WTC11 (cell line): ENCODE results near the gene DGUOK. TPM values are rescaled to one million over a fixed set of nuclear protein-coding genes. Genes with fewer than 3 reads are reported as not detected.

Experiments used
- ATAC-seq: fragments of 200-7000 bp; cut with Tn5 transposase; 2 replicates; pipeline ENCODE4 v1.10.0; 2021; ENCODE audit warnings: mild to moderate bottlenecking, moderate library complexity
- CTCF ChIA-PET: fragments of 300-600 bp; sonication (Branson Sonifier 250); formaldehyde crosslinking; loops from one replicate; lab custom pipeline; 2021; ENCODE audit warnings: antibody characterized with exemption; lab: Charles Lee
- POLR2A ChIA-PET: fragments of 350-600 bp; sonication (Branson Sonifier 250); formaldehyde crosslinking; loops from one replicate; lab custom pipeline; 2021; ENCODE audit warnings: antibody characterized with exemption; lab: Charles Lee
- DNase-seq: peaks from one replicate; pipeline ENCODE4 v3.0.0; 2021; ENCODE audit warnings: low spot score
- H3K27ac Mint-ChIP-seq: 2 replicates; pipeline ENCODE4 v1.8.0; 2021; ENCODE audit warnings: mixed read lengths
- H3K27me3 Mint-ChIP-seq: 2 replicates; pipeline ENCODE4 v1.8.0; 2021; ENCODE audit warnings: low read depth, mild to moderate bottlenecking, moderate library complexity, mixed read lengths
- H3K36me3 Mint-ChIP-seq: 2 replicates; pipeline ENCODE4 v1.8.0; 2021; ENCODE audit warnings: mixed read lengths
- H3K4me1 Mint-ChIP-seq: 2 replicates; pipeline ENCODE4 v1.8.0; 2022; ENCODE audit warnings: mixed read lengths
- H3K4me3 Mint-ChIP-seq: 2 replicates; pipeline ENCODE4 v1.8.0; 2021; ENCODE audit warnings: mild to moderate bottlenecking, moderate library complexity, mixed read lengths
- H3K9me3 Mint-ChIP-seq: 2 replicates; pipeline ENCODE4 v1.8.0; 2021; ENCODE audit warnings: mixed read lengths
- CREM ChIP-seq: sonication (generic); formaldehyde crosslinking; IDR thresholded peaks from 2 replicates; pipeline ENCODE4 v1.8.1; 2022; ENCODE audit warnings: mild to moderate bottlenecking, missing genetic modification reagents, moderate library complexity
- E2F5 ChIP-seq: sonication (generic); formaldehyde crosslinking; IDR thresholded peaks from 2 replicates; pipeline ENCODE4 v1.8.1; 2022; ENCODE audit warnings: mild to moderate bottlenecking, moderate library complexity, missing genetic modification reagents
- EMX1 ChIP-seq: fragments of 250-450 bp; sonication (Bioruptor Pico); IDR thresholded peaks from 2 replicates; pipeline ENCODE4 v1.8.0; 2021; ENCODE audit warnings: mild to moderate bottlenecking
- IRF2 ChIP-seq: sonication (generic); formaldehyde crosslinking; IDR thresholded peaks from 2 replicates; pipeline ENCODE4 v1.8.0; 2022; ENCODE audit warnings: low read depth, missing genetic modification reagents, borderline replicate concordance
- JUN ChIP-seq: sonication (generic); formaldehyde crosslinking; IDR thresholded peaks from 2 replicates; pipeline ENCODE4 v1.8.0; 2023; ENCODE audit warnings: mild to moderate bottlenecking, missing genetic modification reagents
- PRDM15 ChIP-seq: sonication (generic); formaldehyde crosslinking; IDR thresholded peaks from 2 replicates; pipeline ENCODE4 v1.8.0; 2022; ENCODE audit warnings: missing genetic modification reagents
- PREB ChIP-seq: sonication (generic); formaldehyde crosslinking; IDR thresholded peaks from 2 replicates; pipeline ENCODE4 v1.8.1; 2022; ENCODE audit warnings: mild to moderate bottlenecking, missing genetic modification reagents, moderate library complexity, borderline replicate concordance
- SOX15 ChIP-seq: fragments of 250-450 bp; sonication (Bioruptor Pico); IDR thresholded peaks from 2 replicates; pipeline ENCODE4 v1.9.0; 2021; ENCODE audit warnings: mild to moderate bottlenecking
- USF2 ChIP-seq: sonication (generic); formaldehyde crosslinking; IDR thresholded peaks from 2 replicates; pipeline ENCODE4 v1.8.1; 2023; ENCODE audit warnings: mild to moderate bottlenecking, missing genetic modification reagents, moderate library complexity
- ZNF138 ChIP-seq: sonication (generic); formaldehyde crosslinking; conservative IDR thresholded peaks from 2 replicates; pipeline ENCODE4 v1.8.1; 2022; ENCODE audit warnings: mild to moderate bottlenecking, moderate library complexity, missing genetic modification reagents
- ZNF219 ChIP-seq: sonication (generic); formaldehyde crosslinking; IDR thresholded peaks from 2 replicates; pipeline ENCODE4 v1.8.0; 2023; ENCODE audit warnings: missing genetic modification reagents, mild to moderate bottlenecking, borderline replicate concordance
- total RNA-seq: library from RNA; stranded (reverse); gene quantifications from 3 replicates; pipeline ENCODE4 v1.2.3, GENCODE V29; 2021
- TF ChIP-seq, protein P1 (sequence below): sonication (generic); formaldehyde crosslinking; IDR thresholded peaks from 2 replicates; pipeline ENCODE4 v1.8.0; 2022; ENCODE audit warnings: mild to moderate bottlenecking, missing genetic modification reagents
- TF ChIP-seq, protein P2 (sequence below): sonication (generic); formaldehyde crosslinking; IDR thresholded peaks from 2 replicates; pipeline ENCODE4 v1.8.0; 2022; ENCODE audit warnings: mild to moderate bottlenecking, missing genetic modification reagents
- TF ChIP-seq, protein P3 (sequence below): sonication (generic); formaldehyde crosslinking; IDR thresholded peaks from 2 replicates; pipeline ENCODE4 v1.8.1; 2023; ENCODE audit warnings: mild to moderate bottlenecking, moderate library complexity, missing genetic modification reagents
- TF ChIP-seq, protein P4 (sequence below): fragments of 250-450 bp; sonication (Bioruptor Pico); conservative IDR thresholded peaks from 2 replicates; pipeline ENCODE4 v1.9.0; 2021; ENCODE audit warnings: mild to moderate bottlenecking

Gene DGUOK
- total RNA-seq, 1 experiment from 2014 or later, result 105 TPM

GRCh38 chr2:73980566-73980965, 53.9 kb downstream of the DGUOK start (continued):
- no peak for TF ChIP-seq USF2 (CRISPR knock-in tag)
- TF ChIP-seq PRDM15 (CRISPR knock-in tag), result no peak
- TF ChIP-seq ZNF138 (CRISPR knock-in tag), result no peak
- no peak for TF ChIP-seq JUN (CRISPR knock-in tag)
- no peak for TF ChIP-seq E2F5
- no peak for TF ChIP-seq SOX15
- TF ChIP-seq, protein P1, sequence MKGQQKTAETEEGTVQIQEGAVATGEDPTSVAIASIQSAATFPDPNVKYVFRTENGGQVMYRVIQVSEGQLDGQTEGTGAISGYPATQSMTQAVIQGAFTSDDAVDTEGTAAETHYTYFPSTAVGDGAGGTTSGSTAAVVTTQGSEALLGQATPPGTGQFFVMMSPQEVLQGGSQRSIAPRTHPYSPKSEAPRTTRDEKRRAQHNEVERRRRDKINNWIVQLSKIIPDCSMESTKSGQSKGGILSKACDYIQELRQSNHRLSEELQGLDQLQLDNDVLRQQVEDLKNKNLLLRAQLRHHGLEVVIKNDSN (CRISPR knock-in tag), result no peak
- TF ChIP-seq CREM (CRISPR knock-in tag), result no peak
- TF ChIP-seq, protein P2, sequence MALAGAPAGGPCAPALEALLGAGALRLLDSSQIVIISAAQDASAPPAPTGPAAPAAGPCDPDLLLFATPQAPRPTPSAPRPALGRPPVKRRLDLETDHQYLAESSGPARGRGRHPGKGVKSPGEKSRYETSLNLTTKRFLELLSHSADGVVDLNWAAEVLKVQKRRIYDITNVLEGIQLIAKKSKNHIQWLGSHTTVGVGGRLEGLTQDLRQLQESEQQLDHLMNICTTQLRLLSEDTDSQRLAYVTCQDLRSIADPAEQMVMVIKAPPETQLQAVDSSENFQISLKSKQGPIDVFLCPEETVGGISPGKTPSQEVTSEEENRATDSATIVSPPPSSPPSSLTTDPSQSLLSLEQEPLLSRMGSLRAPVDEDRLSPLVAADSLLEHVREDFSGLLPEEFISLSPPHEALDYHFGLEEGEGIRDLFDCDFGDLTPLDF (CRISPR knock-in tag), result no peak

DNA sequence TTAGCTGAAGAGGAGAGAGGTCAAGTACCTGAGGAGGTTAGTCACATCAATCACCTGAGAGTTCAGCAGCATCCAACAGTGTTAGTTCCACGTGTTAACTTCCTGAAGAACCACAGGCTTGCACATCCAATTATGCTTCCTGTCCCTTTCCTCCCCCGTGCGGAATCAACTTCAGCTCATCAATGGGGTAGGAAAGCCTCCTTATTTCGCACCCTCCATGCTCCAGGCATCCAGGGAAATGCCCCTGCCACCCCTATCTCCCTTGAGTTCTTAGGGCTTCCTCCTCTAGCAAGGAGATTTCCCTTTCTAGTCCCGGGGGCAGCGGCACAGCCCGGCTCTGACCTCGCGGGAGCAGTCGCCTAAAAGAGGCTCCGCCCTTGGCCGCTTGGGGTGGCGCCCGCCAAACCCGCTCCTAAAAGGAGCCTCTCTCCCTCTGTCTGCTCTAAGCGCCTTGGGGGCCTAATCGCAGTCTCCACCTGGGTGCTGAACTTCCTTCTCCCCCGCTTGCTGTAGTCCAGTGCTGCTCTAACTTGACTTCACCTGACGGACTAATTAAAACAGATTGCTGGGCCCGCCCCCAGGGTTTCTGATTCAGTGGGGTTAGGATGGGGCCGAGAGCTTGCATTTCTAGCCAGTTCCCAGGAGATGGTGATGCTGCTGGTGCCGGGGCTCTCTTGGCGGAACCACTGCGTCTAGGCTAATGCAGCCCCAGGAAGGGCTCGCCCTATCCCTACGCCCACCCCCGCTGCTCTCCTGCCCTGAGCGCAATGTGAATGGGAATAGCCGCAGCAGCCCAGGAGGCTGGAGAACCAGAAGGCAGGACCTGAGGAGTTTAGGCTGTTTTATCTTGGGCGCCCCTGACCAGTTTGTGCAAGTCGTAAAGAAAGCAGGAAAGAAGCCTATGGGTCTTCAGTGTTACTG, 54.7 kb downstream of the DGUOK start:
- POLR2A ChIA-PET, result no interaction called here
- peak overlapping the region; percentile 83 for H3K4me3 Mint-ChIP-seq
- H3K36me3 Mint-ChIP-seq, result 0 out of 2 replicates have a peak, but pooled peaks cover 2% of the 10 kb centered on the region
- ATAC-seq, result peak; percentile 72
- DNase-seq, result peak; percentile 79
- H3K27ac Mint-ChIP-seq, result no peak overlapping the region
- CTCF ChIA-PET, result interaction anchor here (0.5 to 1.4 kb wide), 5 partner anchors 73 to 170 kb away, joined by 3 to 6 read pairs (median 3); no protein-coding TSS in a partner anchor
- H3K9me3 Mint-ChIP-seq, result no peaks in the 10 kb centered on the region
- peaks cover 58% of the 10 kb centered on the region for H3K4me1 Mint-ChIP-seq
- H3K27me3 Mint-ChIP-seq, result peaks cover 65% of the 10 kb centered on the region
- peak; percentile 38; the same call in 1 of the 2 replicates for TF ChIP-seq E2F5
- TF ChIP-seq, protein P3, sequence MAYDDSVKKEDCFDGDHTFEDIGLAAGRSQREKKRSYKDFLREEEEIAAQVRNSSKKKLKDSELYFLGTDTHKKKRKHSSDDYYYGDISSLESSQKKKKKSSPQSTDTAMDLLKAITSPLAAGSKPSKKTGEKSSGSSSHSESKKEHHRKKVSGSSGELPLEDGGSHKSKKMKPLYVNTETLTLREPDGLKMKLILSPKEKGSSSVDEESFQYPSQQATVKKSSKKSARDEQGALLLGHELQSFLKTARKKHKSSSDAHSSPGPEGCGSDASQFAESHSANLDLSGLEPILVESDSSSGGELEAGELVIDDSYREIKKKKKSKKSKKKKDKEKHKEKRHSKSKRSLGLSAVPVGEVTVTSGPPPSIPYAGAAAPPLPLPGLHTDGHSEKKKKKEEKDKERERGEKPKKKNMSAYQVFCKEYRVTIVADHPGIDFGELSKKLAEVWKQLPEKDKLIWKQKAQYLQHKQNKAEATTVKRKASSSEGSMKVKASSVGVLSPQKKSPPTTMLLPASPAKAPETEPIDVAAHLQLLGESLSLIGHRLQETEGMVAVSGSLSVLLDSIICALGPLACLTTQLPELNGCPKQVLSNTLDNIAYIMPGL (CRISPR knock-in tag), result 0 out of 2 replicates have a peak, but pooled peaks have one; percentile 58
- TF ChIP-seq, protein P4, sequence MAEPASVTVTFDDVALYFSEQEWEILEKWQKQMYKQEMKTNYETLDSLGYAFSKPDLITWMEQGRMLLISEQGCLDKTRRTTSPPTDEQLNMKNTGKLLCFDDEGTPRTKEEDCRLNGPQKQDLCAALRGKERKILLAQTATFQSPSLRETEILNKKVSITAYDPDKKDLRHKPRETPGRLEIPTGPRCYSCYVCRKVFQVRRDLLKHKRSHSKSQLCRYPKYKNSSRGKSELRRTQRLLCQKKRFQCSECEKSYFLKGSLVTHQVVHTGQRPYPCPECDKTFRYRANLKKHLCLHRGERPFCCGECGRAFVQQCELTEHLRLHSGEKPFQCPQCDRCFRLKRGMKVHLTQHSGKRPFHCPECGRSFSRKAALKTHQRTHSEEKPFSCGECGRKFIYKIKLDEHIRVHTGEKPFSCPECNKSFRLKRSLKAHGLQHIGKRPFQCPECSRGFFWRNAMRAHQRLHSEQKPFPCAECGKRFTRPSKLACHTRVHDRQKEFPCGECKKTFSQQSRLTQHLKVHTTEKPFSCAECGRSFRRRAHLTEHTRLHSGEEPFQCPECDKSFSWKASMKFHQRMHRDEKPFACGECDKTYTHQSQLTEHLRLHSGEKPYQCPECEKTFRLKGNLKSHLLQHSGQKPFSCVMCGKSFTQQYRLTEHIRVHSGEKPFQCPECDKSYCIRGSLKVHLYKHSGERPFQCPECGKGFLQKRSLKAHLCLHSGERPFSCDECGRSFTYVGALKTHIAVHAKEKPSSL, result no peak
- no peak for TF ChIP-seq EMX1 (CRISPR knock-in tag)
- TF ChIP-seq PRDM15 (CRISPR knock-in tag), result no peak
- no peak for TF ChIP-seq PREB (CRISPR knock-in tag)
- TF ChIP-seq ZNF219 (CRISPR knock-in tag), result no peak
- TF ChIP-seq IRF2 (CRISPR knock-in tag), result no peak
